GM12872 (cell line): Measurements from ENCODE around the gene PTCD2.

Source experiments
- CTCF ChIP-seq: IDR thresholded peaks from 3 replicates; pipeline ENCODE4 v1.5.1; 2011; ENCODE audit warnings: low read depth, mild to moderate bottlenecking, low read length, moderate library complexity; ENCODE audit not compliant: insufficient read depth

Gene PTCD2

GRCh38 chr5:72408127-72408526 lies 88.0 kb downstream of the PTCD2 start:
- no peak for TF ChIP-seq CTCF

GRCh38 chr5:72408603-72409002 lies 88.4 kb downstream of the PTCD2 start:
- no peak for TF ChIP-seq CTCF

GRCh38 chr5:72410688-72411295 lies 90.6 kb downstream of the PTCD2 start:
- no peak for TF ChIP-seq CTCF

GRCh38 chr5:72412283-72413055 lies 92.3 kb downstream of the PTCD2 start:
- TF ChIP-seq CTCF: no peak

- TF ChIP-seq CTCF: no peak
These were observed 95.6 kb downstream of the PTCD2 start for GRCh38 chr5:72415616-72416325.

- TF ChIP-seq CTCF: no peak
These were observed 97.3 kb downstream of the PTCD2 start for GRCh38 chr5:72417333-72418062.
